HEK293T (cell line): ENCODE data around the gene GSN.

ENCODE experiments used
- CTCF ChIA-PET: fragments of 350-600 bp; formaldehyde crosslinking; extraction: SDS; loops from one replicate; lab custom pipeline; 2021; ENCODE audit warnings: antibody characterized with exemption, inconsistent platforms; lab: Yijun Ruan, JAX
- POLR2A ChIA-PET: fragments of 350-600 bp; formaldehyde crosslinking; extraction: SDS; loops from one replicate; lab custom pipeline; 2020; ENCODE audit warnings: antibody characterized with exemption, inconsistent platforms; lab: Yijun Ruan, JAX
- DNase-seq: peaks from one replicate; pipeline ENCODE4 v3.0.0; 2012; ENCODE audit warnings: mixed read lengths; ENCODE audit errors: extremely low spot score
- ARNT ChIP-seq: fragments of 450-650 bp; IDR thresholded peaks from 2 replicates; pipeline ENCODE4 v1.6.1; 2017; ENCODE audit warnings: mild to moderate bottlenecking
- BHLHE40 ChIP-seq: fragments of 450-650 bp; IDR thresholded peaks from 2 replicates; pipeline ENCODE4 v1.6.1; 2016; ENCODE audit warnings: mild to moderate bottlenecking, moderate library complexity, borderline replicate concordance
- CTBP1 ChIP-seq: fragments of 450-650 bp; IDR thresholded peaks from 2 replicates; pipeline ENCODE4 v1.6.1; 2016; ENCODE audit warnings: borderline replicate concordance
- ELF4 ChIP-seq: fragments of 450-650 bp; IDR thresholded peaks from 2 replicates; pipeline ENCODE4 v1.6.1; 2017; ENCODE audit warnings: antibody characterized with exemption
- FOXA1 ChIP-seq: fragments of 450-650 bp; IDR thresholded peaks from 2 replicates; pipeline ENCODE4 v1.6.1; 2016; ENCODE audit warnings: mild to moderate bottlenecking
- FOXK2 ChIP-seq: fragments of 450-650 bp; IDR thresholded peaks from 2 replicates; pipeline ENCODE4 v1.6.1; 2016; ENCODE audit warnings: mild to moderate bottlenecking
- FOXM1 ChIP-seq: fragments of 450-650 bp; IDR thresholded peaks from 2 replicates; pipeline ENCODE4 v1.6.1; 2017; ENCODE audit warnings: mild to moderate bottlenecking, borderline replicate concordance
- HDGF ChIP-seq: fragments of 450-650 bp; IDR thresholded peaks from 2 replicates; pipeline ENCODE4 v1.6.1; 2017; ENCODE audit warnings: antibody characterized with exemption, borderline replicate concordance
- L3MBTL2 ChIP-seq: fragments of 450-650 bp; conservative IDR thresholded peaks from 2 replicates; pipeline ENCODE4 v1.6.1; 2016; ENCODE audit warnings: mild to moderate bottlenecking
- LEF1 ChIP-seq: fragments of 450-650 bp; IDR thresholded peaks from 2 replicates; pipeline ENCODE4 v1.6.1; 2017; ENCODE audit warnings: mild to moderate bottlenecking, borderline replicate concordance
- NFRKB ChIP-seq: fragments of 450-650 bp; IDR thresholded peaks from 2 replicates; pipeline ENCODE4 v1.6.1; 2016; ENCODE audit warnings: mild to moderate bottlenecking, moderate library complexity
- PKNOX1 ChIP-seq: fragments of 450-650 bp; IDR thresholded peaks from 2 replicates; pipeline ENCODE4 v1.6.1; 2016
- SP1 ChIP-seq: fragments of 450-650 bp; IDR thresholded peaks from 2 replicates; pipeline ENCODE4 v1.6.1; 2017
- SUZ12 ChIP-seq: fragments of 450-650 bp; IDR thresholded peaks from 2 replicates; pipeline ENCODE4 v1.6.1; 2016; ENCODE audit warnings: mild to moderate bottlenecking
- TARDBP ChIP-seq: fragments of 450-650 bp; IDR thresholded peaks from 2 replicates; pipeline ENCODE4 v1.6.1; 2016
- ZNF384 ChIP-seq: fragments of 450-650 bp; IDR thresholded peaks from 2 replicates; pipeline ENCODE4 v1.6.1; 2016

Gene GSN

GRCh38 chr9:121300283-121301119 lies 32.5 kb downstream of the GSN start:
- no peak for DNase-seq
- TF ChIP-seq L3MBTL2 = no peak
- TF ChIP-seq BHLHE40 = no peak
- no peak for TF ChIP-seq NFRKB
- no peak for TF ChIP-seq LEF1
- no peak for TF ChIP-seq SP1
- TF ChIP-seq TARDBP = no peak
- TF ChIP-seq FOXA1 = no peak
- TF ChIP-seq ARNT = no peak
- TF ChIP-seq SUZ12 = no peak
- TF ChIP-seq ELF4 = no peak
- no peak for TF ChIP-seq ZNF384
- no peak for TF ChIP-seq PKNOX1
- ChIA-PET CTCF (interaction anchor here (1.0 to 1.2 kb wide), 2 partner anchors 20 to 22 kb away, joined by 3 read pairs; no protein-coding TSS in a partner anchor), POLR2A (no interaction called here)

GRCh38 chr9:121301881-121302286 lies 33.9 kb downstream of the GSN start:
- CTCF ChIA-PET = no interaction called here
- POLR2A ChIA-PET = no interaction called here

GRCh38 chr9:121302341-121302740 lies 34.4 kb downstream of the GSN start:
- DNase-seq = no peak
- POLR2A ChIA-PET = no interaction called here

More at GRCh38 chr9:121301881-121302286, 33.9 kb downstream of the GSN start:
- TF ChIP-seq CTBP1 (no peak), L3MBTL2 (no peak), BHLHE40 (no peak), PKNOX1 (no peak), SP1 (no peak), FOXA1 (no peak), ZNF384 (no peak), FOXM1 (no peak), ARNT (no peak)
- no peak for DNase-seq

GRCh38 chr9:121302786-121303185 lies 34.8 kb downstream of the GSN start:
- ChIA-PET CTCF (no interaction called here), POLR2A (no interaction called here)
- TF ChIP-seq FOXA1 = no peak
- TF ChIP-seq NFRKB = no peak
- TF ChIP-seq ZNF384 = no peak
- TF ChIP-seq FOXM1 = no peak
- TF ChIP-seq ELF4 = no peak
- no peak for TF ChIP-seq L3MBTL2
- TF ChIP-seq SP1 = no peak
- TF ChIP-seq CTBP1 = no peak
- no peak for TF ChIP-seq SUZ12
- no peak for TF ChIP-seq PKNOX1
- DNase-seq = no peak

More at GRCh38 chr9:121302341-121302740, 34.4 kb downstream of the GSN start:
- CTCF ChIA-PET = no interaction called here
- TF ChIP-seq SUZ12 (no peak), FOXA1 (no peak), TARDBP (no peak), FOXM1 (no peak), BHLHE40 (no peak), LEF1 (no peak), L3MBTL2 (no peak), HDGF (no peak), ZNF384 (no peak), ARNT (no peak)

- DNase-seq = no peak
- POLR2A ChIA-PET = no interaction called here
- CTCF ChIA-PET = no interaction called here
- no peak for TF ChIP-seq SUZ12
- TF ChIP-seq ZNF384 = no peak
- no peak for TF ChIP-seq NFRKB
- TF ChIP-seq BHLHE40 = no peak
- TF ChIP-seq ELF4 = no peak
- TF ChIP-seq SP1 = no peak
- TF ChIP-seq FOXA1 = no peak
- TF ChIP-seq CTBP1 = no peak
- TF ChIP-seq LEF1 = no peak
- TF ChIP-seq FOXK2 = no peak
- TF ChIP-seq PKNOX1 = no peak
- no peak for TF ChIP-seq L3MBTL2
- TF ChIP-seq ARNT = no peak
- no peak for TF ChIP-seq FOXM1
Observed at GRCh38 chr9:121303456-121304451, 35.8 kb downstream of the GSN start.
